M059J (cell line): ENCODE measurements around the gene CDH4. TPM values are rescaled to one million over a fixed set of nuclear protein-coding genes. Genes with fewer than 3 reads are reported as not detected.
A peak's percentile ranks its signal among the peaks of the same experiment; 100 is the strongest.

Experiments
- DNase-seq: peaks from one replicate; pipeline ENCODE4 v3.0.0-alpha.2; 2012; ENCODE audit warnings: low read depth
- total RNA-seq: library from RNA; depleted of rRNA; stranded (reverse); fragments of >200 nt; shearing (Covaris generic); gene quantifications from 2 replicates; pipeline ENCODE4 v1.2.3, GENCODE V29; 2014

Gene CDH4
- total RNA-seq, 1 experiment from 2014 or later, result 7.8 TPM

DNA sequence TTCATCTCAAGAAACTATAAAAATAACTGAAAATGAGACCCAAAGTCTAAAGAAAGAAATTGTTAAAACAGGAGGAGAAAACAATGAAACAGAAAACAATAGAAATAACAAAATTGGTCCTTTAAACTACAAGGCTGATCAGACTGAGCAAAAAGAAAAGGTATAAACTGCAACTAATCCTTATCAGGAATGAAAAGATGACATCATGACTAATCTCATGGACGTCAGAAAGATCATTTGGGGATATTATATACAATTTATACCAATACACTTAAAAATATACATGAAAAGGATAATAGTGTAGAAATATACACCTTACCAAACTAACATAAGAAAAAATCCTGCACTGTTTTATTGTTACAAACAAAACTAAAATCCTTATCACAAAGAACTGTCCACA, 498.0 kb downstream of the CDH4 start:
- no peak for DNase-seq

DNA sequence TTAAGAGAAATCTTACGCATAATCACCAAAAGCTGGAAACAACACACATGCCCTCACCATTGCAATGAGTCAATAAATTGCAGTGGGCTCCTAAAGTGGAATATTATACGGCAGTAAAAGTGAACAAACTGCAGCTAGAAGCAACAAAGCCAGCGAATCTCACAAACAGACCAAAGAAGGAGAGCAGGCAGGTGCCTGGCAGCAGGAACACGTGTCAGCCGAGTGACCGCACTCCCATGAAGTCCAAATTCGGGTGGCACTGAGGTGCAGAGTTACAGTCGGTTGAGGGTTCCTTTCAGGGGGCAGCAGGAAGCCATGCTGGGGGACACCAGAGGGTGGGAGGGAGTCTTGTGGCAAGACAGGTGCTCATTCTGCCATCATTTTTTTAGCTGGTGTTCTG, 500.5 kb downstream of the CDH4 start:
- no peak for DNase-seq

- DNase-seq, result peak; percentile 75
Measured at GRCh38 chr20:61753316-61753942, 501.4 kb downstream of the CDH4 start.

GRCh38 chr20:61753987-61754956, 502.2 kb downstream of the CDH4 start:
- no peak for DNase-seq

DNA sequence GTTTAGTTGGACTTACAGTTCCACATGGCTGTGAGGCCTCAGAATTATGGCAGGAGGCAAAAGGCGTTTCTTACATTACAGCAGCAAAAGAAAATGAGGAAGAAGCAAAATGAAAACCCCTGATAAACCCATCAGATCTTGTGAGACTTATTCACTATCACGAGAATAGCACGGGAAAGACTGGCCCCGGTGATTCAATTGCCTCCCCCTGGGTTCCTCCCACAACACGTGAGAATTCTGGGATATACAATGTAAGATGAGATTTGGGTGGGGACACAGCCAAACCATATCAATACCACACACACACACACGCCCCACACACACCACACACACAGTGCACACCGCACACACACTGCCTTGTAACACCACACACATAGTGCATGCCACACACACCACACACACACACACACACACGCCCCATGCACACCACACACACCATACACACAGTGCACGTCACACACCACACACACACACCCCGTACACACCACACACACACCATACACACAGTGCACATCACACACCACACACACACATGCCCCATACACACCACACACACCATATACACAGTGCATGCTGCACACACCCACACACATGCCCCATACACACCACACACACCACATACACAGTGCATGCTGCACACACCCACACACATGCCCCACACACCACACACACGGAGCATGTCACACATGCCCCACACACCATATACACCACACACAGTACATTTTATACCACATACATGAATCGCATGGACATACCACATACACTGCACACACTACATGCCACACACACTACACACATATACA, 503.1 kb downstream of the CDH4 start:
- DNase-seq, result no peak

GRCh38 chr20:61755971-61756845, 504.1 kb downstream of the CDH4 start:
- DNase-seq, result no peak

- no peak for DNase-seq
Measured at GRCh38 chr20:61756966-61757677, 505.1 kb downstream of the CDH4 start.

DNA sequence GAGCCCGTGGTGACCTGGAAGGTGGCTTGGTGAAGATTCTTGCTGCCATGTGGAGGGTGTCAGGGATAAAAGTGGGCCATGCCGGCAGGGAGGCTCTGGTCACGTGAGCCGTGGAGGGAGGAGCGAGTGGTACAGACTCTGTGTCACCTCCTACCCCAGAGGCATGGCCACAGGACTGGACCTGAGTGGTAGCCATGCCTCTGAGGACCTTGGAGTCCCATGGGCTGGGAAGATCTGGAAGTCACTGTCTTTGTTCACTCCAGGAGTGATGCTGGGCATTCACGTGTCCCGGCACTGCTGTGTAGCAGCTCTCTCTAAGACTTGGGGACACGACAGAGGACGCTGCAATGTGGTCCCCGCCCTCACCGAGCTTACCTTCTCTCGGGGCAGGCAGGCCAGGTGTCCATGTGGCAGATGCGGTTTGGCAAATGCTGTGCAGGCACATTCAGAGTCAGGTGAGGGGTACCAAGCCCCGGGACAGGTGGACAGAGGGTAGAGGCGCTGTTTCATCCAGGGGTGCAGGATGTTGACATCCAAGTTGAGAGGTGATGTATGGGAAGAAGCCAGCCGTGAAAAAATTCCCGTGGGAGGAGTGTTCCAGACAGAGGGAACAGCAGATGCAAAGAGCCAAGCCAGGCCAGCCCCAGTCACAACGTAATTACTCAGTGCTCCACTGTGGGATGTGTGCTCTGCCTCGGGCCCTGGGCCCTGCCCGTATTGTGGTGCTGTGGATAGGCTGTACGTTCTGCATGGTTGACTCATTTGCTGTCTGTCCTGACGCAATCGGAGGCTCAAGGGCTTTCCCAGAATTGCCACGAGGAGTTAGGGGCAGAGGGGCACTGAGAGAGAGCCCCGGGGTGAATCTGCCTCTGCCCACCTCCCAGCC, 505.9 kb downstream of the CDH4 start:
- DNase-seq, result peak; percentile 38

GRCh38 chr20:61758564-61759200, 506.6 kb downstream of the CDH4 start:
- DNase-seq, result no peak

DNA sequence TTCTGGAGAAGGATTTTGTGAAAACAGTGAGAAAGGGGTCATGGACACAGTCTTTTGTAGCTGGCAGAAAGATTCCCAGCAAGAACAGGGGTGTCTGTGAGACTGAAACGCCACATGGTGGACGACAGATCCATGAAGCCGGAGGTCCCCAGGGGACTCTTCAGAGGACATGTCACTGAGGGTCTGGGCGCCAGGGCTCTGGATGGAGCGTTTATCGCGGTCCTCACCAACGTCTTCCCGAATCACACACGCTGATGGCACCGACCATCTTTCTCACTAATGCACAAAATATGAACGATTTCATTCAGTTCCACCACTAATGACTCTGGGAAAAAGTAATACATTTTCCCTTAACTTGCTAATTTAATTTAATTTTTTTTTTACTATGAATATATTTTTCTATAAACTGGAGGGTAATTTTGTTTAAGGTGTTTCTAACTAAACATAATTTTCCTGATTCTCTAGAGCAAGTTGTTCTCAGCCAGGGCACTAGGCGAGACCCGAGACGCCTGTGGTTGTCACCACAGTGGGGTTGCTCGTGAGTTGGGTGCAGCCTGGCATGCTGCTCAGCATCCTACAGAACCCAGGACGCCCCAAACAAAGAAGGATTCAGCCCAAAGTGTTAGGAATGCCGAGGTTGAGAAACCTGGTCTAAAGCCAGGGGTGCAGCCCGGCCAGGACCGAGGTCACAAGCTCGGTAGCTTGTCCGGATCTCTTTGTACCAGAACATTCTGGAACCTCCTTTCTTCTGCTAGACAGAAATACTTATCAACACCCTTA, 507.4 kb downstream of the CDH4 start:
- no peak for DNase-seq

- no peak for DNase-seq
Measured at GRCh38 chr20:61760321-61760720, 508.3 kb downstream of the CDH4 start.

GRCh38 chr20:61760731-61761130, 508.7 kb downstream of the CDH4 start:
- DNase-seq, result no peak

- DNase-seq, result no peak
Measured at GRCh38 chr20:61761453-61762166, 509.5 kb downstream of the CDH4 start.

DNA sequence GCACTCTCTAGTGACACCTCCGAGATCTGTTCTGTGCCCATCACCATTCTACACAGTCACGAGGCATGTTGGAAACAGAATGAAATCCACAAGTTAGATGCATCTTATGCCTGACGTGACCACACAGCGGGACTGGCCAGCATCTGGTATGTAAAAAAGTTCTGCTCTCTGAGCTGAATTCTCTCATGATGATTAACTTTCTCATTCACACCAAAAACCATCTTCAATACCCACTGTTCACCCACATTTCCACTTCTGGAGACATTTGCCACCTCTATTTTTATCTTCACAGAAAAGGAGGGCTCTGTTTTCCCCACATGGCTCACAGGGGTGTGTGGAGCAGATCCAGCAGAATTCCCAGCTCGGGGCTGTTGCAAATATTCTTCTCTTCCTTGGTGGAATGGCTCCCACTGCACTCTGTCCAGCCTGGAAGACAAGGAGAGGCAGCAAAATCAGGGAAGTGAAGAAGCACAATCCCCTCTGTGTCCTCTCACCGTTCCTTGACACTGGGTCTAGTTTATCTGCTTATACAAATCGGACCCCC, 510.2 kb downstream of the CDH4 start:
- no peak for DNase-seq

- DNase-seq, result no peak
Measured at GRCh38 chr20:61762886-61763739, 511.1 kb downstream of the CDH4 start.

GRCh38 chr20:61763740-61764400, 511.8 kb downstream of the CDH4 start:
- DNase-seq, result no peak
